GM18526 (cell line): ENCODE results near the gene SIX1.

Source experiments
- POLR2A ChIP-seq: IDR thresholded peaks from 3 replicates; pipeline ENCODE4 v1.6.1; 2011; ENCODE audit not compliant: insufficient read length; ENCODE audit errors: extremely low read depth

SIX1 gene

DNA sequence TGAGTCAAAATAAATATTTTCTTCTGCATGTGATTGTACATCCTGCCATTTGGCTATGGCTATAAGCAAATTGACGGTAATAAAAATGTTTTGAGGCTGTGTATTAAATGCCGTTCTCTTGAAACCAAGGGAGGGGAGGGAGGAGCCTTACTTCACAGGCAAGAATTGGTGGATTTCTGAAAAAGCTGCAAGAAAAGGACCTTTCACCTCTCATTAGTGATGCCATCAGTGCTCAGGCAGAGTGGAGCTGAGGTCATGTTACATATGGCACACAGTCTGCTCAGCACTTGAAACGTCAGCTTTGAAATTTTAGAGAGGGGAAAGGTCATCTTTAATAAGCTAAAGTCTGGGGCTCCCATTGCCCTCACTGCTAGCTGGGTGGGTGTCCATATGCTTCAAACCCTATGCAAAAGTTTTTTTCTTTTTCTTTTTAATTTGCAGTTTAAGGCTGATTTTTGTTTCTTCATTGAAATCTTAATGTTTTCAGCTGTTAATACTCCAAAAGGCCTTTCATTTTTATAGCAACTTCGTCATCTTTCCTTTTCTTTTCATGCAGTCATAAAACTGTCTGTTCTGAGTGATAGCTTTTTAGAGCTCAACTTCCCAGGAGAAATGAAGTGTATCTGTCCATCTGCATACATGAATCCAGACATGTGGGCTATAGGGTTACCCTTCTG lies 9.8 kb upstream of the SIX1 start:
- TF ChIP-seq POLR2A, result no peak

DNA sequence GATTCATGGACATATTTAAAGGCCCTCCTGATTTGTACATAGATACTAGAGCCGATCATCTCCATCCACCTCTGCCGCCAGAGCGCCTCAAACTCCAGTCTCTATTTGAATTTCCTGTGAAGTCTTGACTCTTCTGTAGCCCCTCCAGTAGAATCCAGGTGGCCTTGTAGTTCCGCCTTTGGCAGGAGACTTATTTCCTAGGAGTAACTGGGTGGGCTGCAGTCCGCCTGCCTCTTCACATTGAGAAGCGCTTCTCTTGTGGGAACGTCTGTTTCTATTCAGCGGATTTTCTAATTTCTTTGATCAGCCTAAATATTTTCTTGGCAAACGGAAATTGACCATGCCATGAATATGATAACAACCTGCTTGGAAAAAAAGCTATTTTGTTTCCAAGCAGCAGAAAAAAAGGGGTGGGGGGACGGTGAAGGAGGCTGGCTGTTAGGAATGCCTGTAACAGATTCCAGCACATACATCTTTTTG lies 9.0 kb upstream of the SIX1 start:
- no peak for TF ChIP-seq POLR2A

DNA sequence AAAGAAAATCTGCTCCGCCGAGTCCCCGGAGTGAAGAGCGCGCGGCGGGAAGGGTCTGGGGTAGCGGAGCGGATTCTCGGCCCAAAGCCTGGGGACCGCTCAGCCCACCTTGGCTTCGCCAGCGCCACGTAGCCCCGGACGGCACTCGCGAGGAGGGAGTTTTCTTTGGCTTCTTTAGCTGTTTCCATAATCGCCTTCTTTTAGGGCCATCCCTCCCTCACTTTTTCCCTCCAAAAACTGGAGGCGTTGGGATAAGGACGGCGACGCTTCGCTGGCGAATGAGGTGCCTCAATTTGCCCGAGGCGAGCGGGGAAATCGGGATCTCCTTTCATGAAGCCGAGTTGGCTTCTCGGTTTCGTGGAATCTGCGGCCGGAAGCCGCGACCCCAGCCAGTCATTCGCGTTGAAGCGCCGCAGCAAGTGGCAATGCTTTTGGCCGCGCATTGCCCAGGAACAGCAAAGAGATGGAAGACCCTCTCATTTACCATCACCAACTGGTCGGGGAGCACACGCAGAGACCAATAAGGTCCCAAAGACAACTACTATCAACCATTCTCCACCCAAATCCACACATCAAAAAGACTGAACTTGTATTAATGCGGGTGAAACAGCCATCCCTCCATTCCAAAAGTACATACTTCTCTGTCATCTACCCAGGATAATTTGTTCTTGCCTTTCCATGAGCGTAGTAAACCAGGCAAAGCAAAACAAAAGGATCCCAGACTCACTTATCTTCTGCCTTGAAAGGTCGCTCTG lies 8.4 kb upstream of the SIX1 start:
- TF ChIP-seq POLR2A, result no peak

GRCh38 chr14:60656686-60657455 lies 7.6 kb upstream of the SIX1 start:
- TF ChIP-seq POLR2A, result peak; percentile 32

- no peak for TF ChIP-seq POLR2A
Measured at GRCh38 chr14:60655898-60656685, 6.8 kb upstream of the SIX1 start.

GRCh38 chr14:60655119-60655897 lies 6.0 kb upstream of the SIX1 start:
- TF ChIP-seq POLR2A, result no peak

GRCh38 chr14:60654334-60654821 lies 5.1 kb upstream of the SIX1 start:
- TF ChIP-seq POLR2A, result no peak

DNA sequence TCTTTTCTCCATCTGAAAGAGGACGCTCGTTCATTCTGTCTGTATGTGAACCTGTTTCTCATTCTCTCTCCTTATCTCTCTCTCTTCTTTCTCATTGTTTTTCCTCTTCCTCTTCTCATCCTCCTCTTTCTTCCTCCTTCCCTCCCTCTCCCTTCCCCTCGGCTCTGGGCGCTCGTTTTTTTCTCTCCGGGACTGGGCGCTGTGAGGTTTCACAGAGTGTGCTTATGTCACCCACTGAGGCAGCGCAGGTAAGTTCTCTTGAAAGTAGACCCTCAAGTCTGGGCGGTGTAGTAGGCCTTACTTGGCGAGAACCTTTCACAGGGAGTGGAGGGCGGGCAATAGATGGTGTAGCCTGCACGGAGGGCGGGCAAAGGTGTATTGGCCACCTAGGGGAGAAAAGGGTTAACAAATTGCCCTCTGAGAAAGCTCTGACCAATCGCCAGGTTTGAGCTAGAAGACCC lies 4.5 kb upstream of the SIX1 start:
- TF ChIP-seq POLR2A, result no peak

- TF ChIP-seq POLR2A, result no peak
Measured at GRCh38 chr14:60652674-60653651, 3.7 kb upstream of the SIX1 start.

GRCh38 chr14:60651796-60652673 lies 2.8 kb upstream of the SIX1 start:
- no peak for TF ChIP-seq POLR2A

DNA sequence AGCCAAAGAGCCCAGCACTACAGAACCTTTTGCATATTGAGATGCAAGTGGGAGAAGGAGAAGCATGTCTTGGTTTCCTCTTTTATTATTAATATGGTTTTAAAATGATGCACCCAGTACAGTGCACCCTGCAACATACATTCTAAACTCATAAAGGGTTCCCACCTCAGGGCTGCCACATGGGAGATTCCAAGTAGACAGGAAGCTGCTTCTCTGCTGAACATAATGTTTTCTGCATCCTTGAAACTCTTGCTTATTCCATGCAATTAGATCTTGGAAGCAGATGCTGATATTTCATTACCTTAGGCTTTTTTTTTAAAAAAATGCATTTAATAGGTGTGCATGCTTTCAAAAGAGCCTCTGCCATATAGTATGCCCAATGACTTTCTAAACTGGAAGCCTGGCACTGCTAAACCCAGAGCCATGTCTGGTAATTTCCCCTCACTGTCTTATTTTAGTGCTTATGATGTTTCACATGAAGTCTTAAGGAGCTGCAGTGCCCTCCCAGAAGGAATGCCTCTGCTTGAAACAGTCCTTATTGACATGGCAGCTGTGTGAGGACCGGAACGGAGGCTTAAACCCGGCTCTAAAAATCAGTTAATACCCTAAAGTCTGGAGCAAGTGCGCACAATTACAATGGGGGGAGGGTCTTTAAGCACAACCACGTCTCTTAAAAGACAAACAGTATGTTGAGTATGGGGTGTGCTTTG lies 2.0 kb upstream of the SIX1 start:
- TF ChIP-seq POLR2A, result no peak
